ENCODE measurements around the gene HTRA3. TPM values are rescaled to one million over a fixed set of nuclear protein-coding genes. Genes with fewer than 3 reads are reported as not detected.

HTRA3 gene
- total and polyA plus RNA-seq, 2 experiments from 2014 or later: 1.3 to 3.6 TPM

DNA sequence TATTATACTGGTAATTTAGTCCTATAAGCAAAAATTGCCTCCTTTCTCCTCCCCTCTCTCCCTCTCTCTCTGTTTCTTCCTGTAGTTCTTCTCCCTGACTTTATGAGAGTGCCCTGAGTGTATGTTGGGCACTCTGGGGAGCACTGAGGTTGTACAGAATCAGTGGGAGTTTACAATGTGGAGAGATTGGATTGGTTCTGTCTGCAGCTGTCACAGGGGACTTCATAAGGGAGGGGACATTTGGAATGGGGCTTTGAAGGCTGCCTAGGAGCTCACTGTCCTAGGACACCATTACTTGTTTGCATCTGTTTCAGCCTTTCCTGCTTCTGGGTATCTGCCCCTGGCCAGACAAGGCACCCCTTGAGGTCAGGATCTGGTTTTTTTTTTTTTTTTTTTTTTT, 47.6 kb upstream of the HTRA3 start:
- Histone ChIP-seq H3K4me1 (ENCODE audit: insufficient read depth) (peaks cover 11% of the 10 kb centered on the region), H3K36me3 (ENCODE audit: insufficient read depth) (no peaks in the 10 kb centered on the region), H3K27me3 (ENCODE audit: insufficient read depth) (no peaks in the 10 kb centered on the region), H3K4me3 (no peak overlapping the region), H3K9me2 (ENCODE audit: insufficient read depth) (no peaks in the 10 kb centered on the region), H3K27ac (ENCODE audit: low read depth) (no peak overlapping the region), H3K79me2 (replicated peaks; ENCODE audit: insufficient read depth) (no peaks in the 10 kb centered on the region), H3F3A (replicated peaks; ENCODE audit: low read depth) (no peaks in the 10 kb centered on the region), H4K20me1 (replicated peaks; ENCODE audit: insufficient read depth) (no peaks in the 10 kb centered on the region), H3K4me2 (no peak overlapping the region), H2AFZ (no peak overlapping the region)
- H3K4me3 Mint-ChIP-seq: no peak overlapping the region
- no peak for TF ChIP-seq POLR2AphosphoS5 (IDR thresholded peaks at IDR 0.05; ENCODE audit: low read depth)
- TF ChIP-seq, protein P1, sequence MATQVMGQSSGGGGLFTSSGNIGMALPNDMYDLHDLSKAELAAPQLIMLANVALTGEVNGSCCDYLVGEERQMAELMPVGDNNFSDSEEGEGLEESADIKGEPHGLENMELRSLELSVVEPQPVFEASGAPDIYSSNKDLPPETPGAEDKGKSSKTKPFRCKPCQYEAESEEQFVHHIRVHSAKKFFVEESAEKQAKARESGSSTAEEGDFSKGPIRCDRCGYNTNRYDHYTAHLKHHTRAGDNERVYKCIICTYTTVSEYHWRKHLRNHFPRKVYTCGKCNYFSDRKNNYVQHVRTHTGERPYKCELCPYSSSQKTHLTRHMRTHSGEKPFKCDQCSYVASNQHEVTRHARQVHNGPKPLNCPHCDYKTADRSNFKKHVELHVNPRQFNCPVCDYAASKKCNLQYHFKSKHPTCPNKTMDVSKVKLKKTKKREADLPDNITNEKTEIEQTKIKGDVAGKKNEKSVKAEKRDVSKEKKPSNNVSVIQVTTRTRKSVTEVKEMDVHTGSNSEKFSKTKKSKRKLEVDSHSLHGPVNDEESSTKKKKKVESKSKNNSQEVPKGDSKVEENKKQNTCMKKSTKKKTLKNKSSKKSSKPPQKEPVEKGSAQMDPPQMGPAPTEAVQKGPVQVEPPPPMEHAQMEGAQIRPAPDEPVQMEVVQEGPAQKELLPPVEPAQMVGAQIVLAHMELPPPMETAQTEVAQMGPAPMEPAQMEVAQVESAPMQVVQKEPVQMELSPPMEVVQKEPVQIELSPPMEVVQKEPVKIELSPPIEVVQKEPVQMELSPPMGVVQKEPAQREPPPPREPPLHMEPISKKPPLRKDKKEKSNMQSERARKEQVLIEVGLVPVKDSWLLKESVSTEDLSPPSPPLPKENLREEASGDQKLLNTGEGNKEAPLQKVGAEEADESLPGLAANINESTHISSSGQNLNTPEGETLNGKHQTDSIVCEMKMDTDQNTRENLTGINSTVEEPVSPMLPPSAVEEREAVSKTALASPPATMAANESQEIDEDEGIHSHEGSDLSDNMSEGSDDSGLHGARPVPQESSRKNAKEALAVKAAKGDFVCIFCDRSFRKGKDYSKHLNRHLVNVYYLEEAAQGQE (IDR thresholded peaks at IDR 0.05; ENCODE audit: unreplicated experiment): no peak
- TF ChIP-seq ZNF331 (CRISPR knock-in tag; IDR thresholded peaks at IDR 0.05; ENCODE audit: low read depth): no peak
- TF ChIP-seq, protein P2, sequence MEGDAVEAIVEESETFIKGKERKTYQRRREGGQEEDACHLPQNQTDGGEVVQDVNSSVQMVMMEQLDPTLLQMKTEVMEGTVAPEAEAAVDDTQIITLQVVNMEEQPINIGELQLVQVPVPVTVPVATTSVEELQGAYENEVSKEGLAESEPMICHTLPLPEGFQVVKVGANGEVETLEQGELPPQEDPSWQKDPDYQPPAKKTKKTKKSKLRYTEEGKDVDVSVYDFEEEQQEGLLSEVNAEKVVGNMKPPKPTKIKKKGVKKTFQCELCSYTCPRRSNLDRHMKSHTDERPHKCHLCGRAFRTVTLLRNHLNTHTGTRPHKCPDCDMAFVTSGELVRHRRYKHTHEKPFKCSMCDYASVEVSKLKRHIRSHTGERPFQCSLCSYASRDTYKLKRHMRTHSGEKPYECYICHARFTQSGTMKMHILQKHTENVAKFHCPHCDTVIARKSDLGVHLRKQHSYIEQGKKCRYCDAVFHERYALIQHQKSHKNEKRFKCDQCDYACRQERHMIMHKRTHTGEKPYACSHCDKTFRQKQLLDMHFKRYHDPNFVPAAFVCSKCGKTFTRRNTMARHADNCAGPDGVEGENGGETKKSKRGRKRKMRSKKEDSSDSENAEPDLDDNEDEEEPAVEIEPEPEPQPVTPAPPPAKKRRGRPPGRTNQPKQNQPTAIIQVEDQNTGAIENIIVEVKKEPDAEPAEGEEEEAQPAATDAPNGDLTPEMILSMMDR (conservative IDR thresholded peaks at IDR 0.05; ENCODE audit: low read depth in 2 of 2): no peak
- TF ChIP-seq, protein P3, sequence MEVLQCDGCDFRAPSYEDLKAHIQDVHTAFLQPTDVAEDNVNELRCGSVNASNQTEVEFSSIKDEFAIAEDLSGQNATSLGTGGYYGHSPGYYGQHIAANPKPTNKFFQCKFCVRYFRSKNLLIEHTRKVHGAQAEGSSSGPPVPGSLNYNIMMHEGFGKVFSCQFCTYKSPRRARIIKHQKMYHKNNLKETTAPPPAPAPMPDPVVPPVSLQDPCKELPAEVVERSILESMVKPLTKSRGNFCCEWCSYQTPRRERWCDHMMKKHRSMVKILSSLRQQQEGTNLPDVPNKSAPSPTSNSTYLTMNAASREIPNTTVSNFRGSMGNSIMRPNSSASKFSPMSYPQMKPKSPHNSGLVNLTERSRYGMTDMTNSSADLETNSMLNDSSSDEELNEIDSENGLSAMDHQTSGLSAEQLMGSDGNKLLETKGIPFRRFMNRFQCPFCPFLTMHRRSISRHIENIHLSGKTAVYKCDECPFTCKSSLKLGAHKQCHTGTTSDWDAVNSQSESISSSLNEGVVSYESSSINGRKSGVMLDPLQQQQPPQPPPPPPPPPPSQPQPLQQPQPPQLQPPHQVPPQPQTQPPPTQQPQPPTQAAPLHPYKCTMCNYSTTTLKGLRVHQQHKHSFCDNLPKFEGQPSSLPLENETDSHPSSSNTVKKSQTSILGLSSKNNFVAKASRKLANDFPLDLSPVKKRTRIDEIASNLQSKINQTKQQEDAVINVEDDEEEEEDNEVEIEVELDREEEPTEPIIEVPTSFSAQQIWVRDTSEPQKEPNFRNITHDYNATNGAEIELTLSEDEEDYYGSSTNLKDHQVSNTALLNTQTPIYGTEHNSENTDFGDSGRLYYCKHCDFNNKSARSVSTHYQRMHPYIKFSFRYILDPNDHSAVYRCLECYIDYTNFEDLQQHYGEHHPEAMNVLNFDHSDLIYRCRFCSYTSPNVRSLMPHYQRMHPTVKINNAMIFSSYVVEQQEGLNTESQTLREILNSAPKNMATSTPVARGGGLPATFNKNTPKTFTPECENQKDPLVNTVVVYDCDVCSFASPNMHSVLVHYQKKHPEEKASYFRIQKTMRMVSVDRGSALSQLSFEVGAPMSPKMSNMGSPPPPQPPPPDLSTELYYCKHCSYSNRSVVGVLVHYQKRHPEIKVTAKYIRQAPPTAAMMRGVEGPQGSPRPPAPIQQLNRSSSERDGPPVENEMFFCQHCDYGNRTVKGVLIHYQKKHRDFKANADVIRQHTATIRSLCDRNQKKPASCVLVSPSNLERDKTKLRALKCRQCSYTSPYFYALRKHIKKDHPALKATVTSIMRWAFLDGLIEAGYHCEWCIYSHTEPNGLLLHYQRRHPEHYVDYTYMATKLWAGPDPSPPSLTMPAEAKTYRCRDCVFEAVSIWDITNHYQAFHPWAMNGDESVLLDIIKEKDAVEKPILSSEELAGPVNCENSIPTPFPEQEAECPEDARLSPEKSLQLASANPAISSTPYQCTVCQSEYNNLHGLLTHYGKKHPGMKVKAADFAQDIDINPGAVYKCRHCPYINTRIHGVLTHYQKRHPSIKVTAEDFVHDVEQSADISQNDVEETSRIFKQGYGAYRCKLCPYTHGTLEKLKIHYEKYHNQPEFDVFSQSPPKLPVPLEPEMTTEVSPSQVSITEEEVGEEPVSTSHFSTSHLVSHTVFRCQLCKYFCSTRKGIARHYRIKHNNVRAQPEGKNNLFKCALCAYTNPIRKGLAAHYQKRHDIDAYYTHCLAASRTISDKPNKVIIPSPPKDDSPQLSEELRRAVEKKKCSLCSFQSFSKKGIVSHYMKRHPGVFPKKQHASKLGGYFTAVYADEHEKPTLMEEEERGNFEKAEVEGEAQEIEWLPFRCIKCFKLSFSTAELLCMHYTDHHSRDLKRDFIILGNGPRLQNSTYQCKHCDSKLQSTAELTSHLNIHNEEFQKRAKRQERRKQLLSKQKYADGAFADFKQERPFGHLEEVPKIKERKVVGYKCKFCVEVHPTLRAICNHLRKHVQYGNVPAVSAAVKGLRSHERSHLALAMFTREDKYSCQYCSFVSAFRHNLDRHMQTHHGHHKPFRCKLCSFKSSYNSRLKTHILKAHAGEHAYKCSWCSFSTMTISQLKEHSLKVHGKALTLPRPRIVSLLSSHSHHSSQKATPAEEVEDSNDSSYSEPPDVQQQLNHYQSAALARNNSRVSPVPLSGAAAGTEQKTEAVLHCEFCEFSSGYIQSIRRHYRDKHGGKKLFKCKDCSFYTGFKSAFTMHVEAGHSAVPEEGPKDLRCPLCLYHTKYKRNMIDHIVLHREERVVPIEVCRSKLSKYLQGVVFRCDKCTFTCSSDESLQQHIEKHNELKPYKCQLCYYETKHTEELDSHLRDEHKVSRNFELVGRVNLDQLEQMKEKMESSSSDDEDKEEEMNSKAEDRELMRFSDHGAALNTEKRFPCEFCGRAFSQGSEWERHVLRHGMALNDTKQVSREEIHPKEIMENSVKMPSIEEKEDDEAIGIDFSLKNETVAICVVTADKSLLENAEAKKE (CRISPR knock-in tag; IDR thresholded peaks at IDR 0.05): no peak
- no peak for TF ChIP-seq STAT1 (IDR thresholded peaks at IDR 0.05; ENCODE audit: unreplicated experiment)
- TF ChIP-seq NANOG (IDR thresholded peaks at IDR 0.05; ENCODE audit: borderline replicate concordance): no peak
- no peaks in the 10 kb centered on the region for H3K9me3 Mint-ChIP-seq
- peaks cover 9% of the 10 kb centered on the region for H3K27me3 Mint-ChIP-seq (ENCODE audit: insufficient read depth, low read depth, poor library complexity)
- ATAC-seq (no peak), DNase-seq (ENCODE audit: low spot score) (no peak)
- no peak overlapping the region for H3K27ac Mint-ChIP-seq
- no peaks in the 10 kb centered on the region for H3K36me3 Mint-ChIP-seq (ENCODE audit: low read depth)
- peaks cover 23% of the 10 kb centered on the region for H3K4me1 Mint-ChIP-seq
